Activated CD4-positive, CD25-positive, alpha-beta regulatory T cell (primary cell): Measurements from ENCODE around the gene PFDN1.

Experiments
- DNase-seq, 4 experiments: peaks; one replicate each; lab custom pipeline; 2025; lab: John Stamatoyannopoulos, UW

PFDN1 gene

GRCh38 chr5:140328036-140328764 lies 25.3 kb upstream of the PFDN1 start:
- DNase-seq: no peak

- no peak for DNase-seq
Observed at GRCh38 chr5:140327589-140327988, 24.7 kb upstream of the PFDN1 start.

- DNase-seq: no peak
Observed at GRCh38 chr5:140325486-140325885, 22.6 kb upstream of the PFDN1 start.

GRCh38 chr5:140324617-140325241 lies 21.8 kb upstream of the PFDN1 start:
- DNase-seq: no peak

- no peak for DNase-seq
Observed at GRCh38 chr5:140324041-140324600, 21.2 kb upstream of the PFDN1 start.

GRCh38 chr5:140322751-140323731 lies 20.1 kb upstream of the PFDN1 start:
- DNase-seq: no peak

GRCh38 chr5:140321796-140322195 lies 18.9 kb upstream of the PFDN1 start:
- no peak for DNase-seq

- no peak for DNase-seq
Observed at GRCh38 chr5:140319833-140320232, 16.9 kb upstream of the PFDN1 start.

- DNase-seq: no peak
Observed at GRCh38 chr5:140318792-140319191, 15.9 kb upstream of the PFDN1 start.

GRCh38 chr5:140317859-140318258 lies 15.0 kb upstream of the PFDN1 start:
- no peak for DNase-seq

- no peak for DNase-seq
Observed at GRCh38 chr5:140312791-140313189, 9.9 kb upstream of the PFDN1 start.

- no peak for DNase-seq
Observed at GRCh38 chr5:140312067-140312790, 9.3 kb upstream of the PFDN1 start.

GRCh38 chr5:140311011-140311467 lies 8.1 kb upstream of the PFDN1 start:
- DNase-seq: no peak

GRCh38 chr5:140310434-140310833 lies 7.5 kb upstream of the PFDN1 start:
- DNase-seq: no peak

GRCh38 chr5:140309706-140310249 lies 6.9 kb upstream of the PFDN1 start:
- DNase-seq: no peak

- no peak for DNase-seq
Observed at GRCh38 chr5:140305471-140305870, 2.6 kb upstream of the PFDN1 start.

- no peak for DNase-seq
Observed at GRCh38 chr5:140303966-140304365, 1.1 kb upstream of the PFDN1 start.

- DNase-seq: no peak
Observed at GRCh38 chr5:140301136-140301535, 1.8 kb downstream of the PFDN1 start.

- DNase-seq: no peak
Observed at GRCh38 chr5:140299056-140299455, 3.8 kb downstream of the PFDN1 start.

- DNase-seq: no peak
Observed at GRCh38 chr5:140298183-140298601, 4.7 kb downstream of the PFDN1 start.

GRCh38 chr5:140297283-140297682 lies 5.6 kb downstream of the PFDN1 start:
- no peak for DNase-seq
